AG08396 (cell line): ENCODE results near the gene DYSF.

Experiments used
- DNase-seq: peaks from one replicate; pipeline ENCODE4 v3.0.0; 2012; ENCODE audit warnings: low spot score, mixed read lengths

DYSF gene

GRCh38 chr2:71734620-71735019 lies 281.3 kb downstream of the DYSF start:
- no peak for DNase-seq

GRCh38 chr2:71735676-71736075 lies 282.3 kb downstream of the DYSF start:
- no peak for DNase-seq
